Trophoblast cell (in vitro differentiated cells and primary cell): ENCODE results near the gene BACH2.

ENCODE experiments used
- DNase-seq, 2 donors: peaks; one replicate each; pipeline ENCODE4 v3.0.0-alpha.2; 2016
- H2AFZ ChIP-seq: 2 replicates; pipeline ENCODE4 v1.6.1; 2013; ENCODE audit warnings: low read length, moderate library complexity, mild to moderate bottlenecking; ENCODE audit not compliant: insufficient read depth, poor library complexity
- H2AK5ac ChIP-seq: 2 replicates; pipeline ENCODE4 v1.6.1; 2013; ENCODE audit warnings: mild to moderate bottlenecking, low read length
- H2BK120ac ChIP-seq: 2 replicates; pipeline ENCODE4 v1.6.1; 2013; ENCODE audit warnings: low read length, mild to moderate bottlenecking, moderate library complexity; ENCODE audit not compliant: insufficient read depth, poor library complexity
- H2BK12ac ChIP-seq: 2 replicates; pipeline ENCODE4 v1.6.1; 2013; ENCODE audit warnings: mild to moderate bottlenecking, low read length, moderate library complexity
- H2BK5ac ChIP-seq: 2 replicates; pipeline ENCODE4 v1.6.1; 2013; ENCODE audit warnings: low read length, low read depth, moderate library complexity, mild to moderate bottlenecking; ENCODE audit not compliant: poor library complexity
- H3K14ac ChIP-seq: 2 replicates; pipeline ENCODE4 v1.6.1; 2013; ENCODE audit warnings: mild to moderate bottlenecking, low read length
- H3K18ac ChIP-seq: 2 replicates; pipeline ENCODE4 v1.6.1; 2013; ENCODE audit warnings: mild to moderate bottlenecking, low read length
- H3K23ac ChIP-seq: 2 replicates; pipeline ENCODE4 v1.6.1; 2013; ENCODE audit warnings: low read length
- H3K27ac ChIP-seq: 2 replicates; pipeline ENCODE4 v1.5.1; 2013; ENCODE audit warnings: low read depth, mild to moderate bottlenecking, inconsistent platforms, low read length, moderate library complexity
- H3K27me3 ChIP-seq: 2 replicates; pipeline ENCODE4 v1.6.1; 2013; ENCODE audit warnings: inconsistent platforms, mild to moderate bottlenecking, low read length, moderate library complexity; ENCODE audit not compliant: insufficient read depth
- H3K36me3 ChIP-seq, 2 experiments: 1 replicate in 1 of 2; 2 replicates in 1 of 2; pipeline ENCODE4 v1.6.1; 2013; ENCODE audit warnings: low read length in 2 of 2, mild to moderate bottlenecking in 2 of 2, moderate library complexity in 1 of 2; ENCODE audit not compliant: insufficient read depth in 2 of 2, control insufficient read depth in 1 of 2
- H3K4ac ChIP-seq: 2 replicates; pipeline ENCODE4 v1.6.1; 2013; ENCODE audit warnings: low read depth, mild to moderate bottlenecking, low read length, moderate library complexity
- H3K4me1 ChIP-seq, 2 experiments: 1 replicate in 1 of 2; 2 replicates in 1 of 2; pipeline ENCODE4 v1.6.1; 2013; ENCODE audit warnings: low read length in 2 of 2, mild to moderate bottlenecking in 2 of 2, moderate library complexity in 1 of 2; ENCODE audit not compliant: insufficient read depth in 2 of 2, control insufficient read depth in 1 of 2
- H3K4me2 ChIP-seq: 2 replicates; pipeline ENCODE4 v1.6.1; 2013; ENCODE audit warnings: inconsistent platforms, mild to moderate bottlenecking, low read length, moderate library complexity
- H3K4me3 ChIP-seq: 2 replicates; pipeline ENCODE4 v1.5.1; 2013; ENCODE audit warnings: mild to moderate bottlenecking, low read depth, low read length, inconsistent platforms
- H3K79me1 ChIP-seq: one replicate; pipeline ENCODE4 v1.6.1; 2013; ENCODE audit warnings: low read length
- H3K79me2 ChIP-seq: 2 replicates; pipeline ENCODE4 v1.6.1; 2013; ENCODE audit warnings: low read length, mild to moderate bottlenecking; ENCODE audit not compliant: control insufficient read depth, insufficient read depth, poor library complexity
- H3K9ac ChIP-seq: 2 replicates; pipeline ENCODE4 v1.6.1; 2013; ENCODE audit warnings: mild to moderate bottlenecking, low read length
- H3K9me3 ChIP-seq: 2 replicates; pipeline ENCODE4 v1.6.1; 2013; ENCODE audit warnings: low read depth, mild to moderate bottlenecking, control low read depth, inconsistent platforms, low read length; ENCODE audit not compliant: insufficient read depth
- H4K12ac ChIP-seq: 2 replicates; pipeline ENCODE4 v1.6.1; 2013; ENCODE audit warnings: low read depth, mild to moderate bottlenecking, low read length, moderate library complexity
- H4K8ac ChIP-seq: 2 replicates; pipeline ENCODE4 v1.6.1; 2013; ENCODE audit warnings: low read depth, mild to moderate bottlenecking, low read length, moderate library complexity
- H4K91ac ChIP-seq: one replicate; pipeline ENCODE4 v1.6.1; 2013; ENCODE audit warnings: low read depth, mild to moderate bottlenecking, low read length, moderate library complexity
- WGBS: extraction: QIAGEN DNeasy Blood & Tissue Kit; methylation state at CpG from one replicate; pipeline ENCODE4 v1.1.7; 2013; ENCODE audit warnings: missing lambda C conversion rate; ENCODE audit not compliant: insufficient read length, insufficient coverage; ENCODE audit errors: extremely low coverage; 5-methylcytosine and 5-hydroxymethylcytosine counted together

The BACH2 gene

DNA sequence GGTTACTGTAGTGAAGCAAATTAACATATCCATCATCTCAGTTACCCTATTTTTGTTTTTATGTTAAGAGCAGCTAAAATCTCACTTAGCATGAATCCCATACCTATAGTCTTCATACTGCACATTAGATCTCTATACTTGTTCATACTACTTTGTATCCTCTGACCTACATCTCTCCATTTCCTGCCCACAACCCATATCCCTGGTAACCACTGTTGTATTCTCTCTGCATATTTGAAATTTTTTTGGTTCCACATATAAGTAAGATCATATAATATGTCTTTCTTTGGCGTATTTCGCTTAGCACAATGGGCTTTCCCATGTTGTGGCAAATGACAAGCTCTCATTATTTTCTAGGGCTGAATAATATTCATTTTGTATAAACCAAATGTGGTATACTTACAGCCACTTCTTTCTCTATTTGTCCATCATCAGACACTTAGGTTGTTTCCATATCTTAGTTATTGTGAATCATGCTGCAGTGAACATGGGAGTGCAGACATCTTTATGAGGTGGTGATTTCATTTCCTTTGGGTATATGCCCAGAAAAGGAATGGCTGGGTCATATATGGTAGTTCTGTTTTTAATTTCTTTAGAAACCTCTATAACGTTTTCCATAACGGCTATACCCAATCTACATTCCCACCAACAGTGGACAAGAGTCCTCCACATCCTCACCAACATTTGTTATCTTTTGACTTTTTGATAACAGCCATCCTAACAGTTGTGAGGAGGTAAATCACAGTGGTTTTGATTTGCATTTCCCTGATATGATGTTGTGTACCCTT, 39.8 kb downstream of the BACH2 start:
- Histone ChIP-seq H2BK5ac (no peak overlapping the region), H3K14ac (no peak overlapping the region), H3K4me3 (no peak overlapping the region), H3K18ac (no peak overlapping the region), H2AK5ac (no peak overlapping the region), H4K8ac (no peak overlapping the region), H3K27me3 (no peaks in the 10 kb centered on the region), H4K12ac (no peak overlapping the region), H2BK120ac (no peak overlapping the region), H3K23ac (no peak overlapping the region), H3K9ac (no peak overlapping the region), H3K36me3 (no peaks in the 10 kb centered on the region), H2BK12ac (no peak overlapping the region), H3K79me2 (no peaks in the 10 kb centered on the region), H3K79me1 (no peaks in the 10 kb centered on the region), H3K27ac (no peak overlapping the region), H4K91ac (no peak overlapping the region), H3K4me1 (no peaks in the 10 kb centered on the region), H3K9me3 (no peaks in the 10 kb centered on the region), H3K4me2 (no peak overlapping the region), H3K4ac (no peak overlapping the region), H2AFZ (no peak overlapping the region)
- no peak for DNase-seq
- WGBS: no CpG with 5 or more reads among the region's 4 CpGs

DNA sequence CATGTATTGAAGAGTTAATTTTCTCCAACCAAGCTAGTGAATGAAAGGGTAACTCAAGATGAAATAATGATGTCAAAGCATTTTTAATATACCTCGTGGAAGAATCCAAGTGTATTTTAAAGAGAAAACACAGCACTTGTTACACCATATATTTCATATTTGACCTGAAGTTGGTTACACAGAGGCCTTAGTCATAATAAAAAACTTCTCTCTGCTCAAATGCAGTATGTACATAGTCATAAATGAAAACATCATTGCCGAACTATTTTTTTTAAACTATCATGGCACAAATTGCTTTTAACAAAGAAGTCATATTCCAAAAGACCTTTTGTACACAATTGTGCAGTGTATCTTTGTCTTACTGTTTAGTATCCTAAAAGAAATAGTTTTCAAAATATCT, 43.0 kb downstream of the BACH2 start:
- Histone ChIP-seq H3K79me1 (no peaks in the 10 kb centered on the region), H2AK5ac (no peak overlapping the region), H4K12ac (no peak overlapping the region), H3K9ac (no peak overlapping the region), H3K27ac (no peak overlapping the region), H3K9me3 (no peaks in the 10 kb centered on the region), H3K18ac (no peak overlapping the region), H2BK5ac (no peak overlapping the region), H3K79me2 (no peaks in the 10 kb centered on the region), H3K36me3 (peaks cover 0 to under 1% of the 10 kb centered on the region in 2 experiments), H3K4ac (no peak overlapping the region), H3K27me3 (no peaks in the 10 kb centered on the region), H2AFZ (no peak overlapping the region), H3K14ac (no peak overlapping the region), H4K8ac (no peak overlapping the region), H3K4me1 (no peaks in the 10 kb centered on the region), H2BK120ac (no peak overlapping the region), H2BK12ac (no peak overlapping the region), H3K23ac (no peak overlapping the region), H3K4me3 (no peak overlapping the region), H3K4me2 (no peak overlapping the region), H4K91ac (no peak overlapping the region)
- WGBS: no CpG with 5 or more reads among the region's 2 CpGs
- no peak for DNase-seq

GRCh38 chr6:90251295-90251992, 45.2 kb downstream of the BACH2 start:
- Histone ChIP-seq H4K12ac (no peak overlapping the region), H4K8ac (no peak overlapping the region), H3K23ac (no peak overlapping the region), H3K36me3 (peaks cover 0 to 2% of the 10 kb centered on the region in 2 experiments), H2BK120ac (no peak overlapping the region), H2AK5ac (no peak overlapping the region), H3K4ac (no peak overlapping the region), H4K91ac (no peak overlapping the region), H3K27me3 (no peaks in the 10 kb centered on the region), H3K18ac (no peak overlapping the region), H3K14ac (no peak overlapping the region), H3K9me3 (no peaks in the 10 kb centered on the region), H2BK12ac (no peak overlapping the region), H2BK5ac (no peak overlapping the region), H3K27ac (no peak overlapping the region), H3K79me1 (no peaks in the 10 kb centered on the region), H3K4me1 (no peaks in the 10 kb centered on the region), H3K4me3 (no peak overlapping the region), H3K4me2 (no peak overlapping the region), H3K79me2 (no peaks in the 10 kb centered on the region), H2AFZ (no peak overlapping the region), H3K9ac (no peak overlapping the region)
- DNase-seq: no peak
- no CpG with 5 or more reads among the region's 4 CpGs for WGBS

DNA sequence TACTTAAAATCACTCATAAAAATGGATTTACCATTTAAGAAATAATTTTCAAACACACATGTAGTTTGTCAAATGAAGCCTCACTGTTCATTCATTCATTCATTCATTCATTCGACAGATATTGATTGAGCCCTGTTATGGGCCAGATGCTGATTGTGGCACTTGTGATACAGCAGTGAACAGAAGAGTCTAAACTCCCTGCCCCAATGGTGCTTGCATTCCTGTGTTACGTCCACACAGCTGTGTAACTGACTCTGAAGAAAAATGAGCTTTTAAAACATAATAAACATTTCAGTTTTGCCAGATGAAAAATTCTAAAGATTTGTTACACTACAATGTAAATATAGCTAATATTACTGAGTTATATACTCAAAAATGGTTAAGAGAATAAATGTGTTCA, 46.2 kb downstream of the BACH2 start:
- H3K18ac ChIP-seq: no peak overlapping the region
- H3K79me1 ChIP-seq: peaks cover 2% of the 10 kb centered on the region
- no peak overlapping the region for H3K9ac ChIP-seq
- no peak overlapping the region for H4K8ac ChIP-seq
- H3K79me2 ChIP-seq: no peaks in the 10 kb centered on the region
- no peak overlapping the region for H2AK5ac ChIP-seq
- no peak overlapping the region for H3K23ac ChIP-seq
- H4K12ac ChIP-seq: no peak overlapping the region
- H4K91ac ChIP-seq: no peak overlapping the region
- no peaks in the 10 kb centered on the region for H3K4me1 ChIP-seq
- no peaks in the 10 kb centered on the region for H3K27me3 ChIP-seq
- no peak overlapping the region for H2BK5ac ChIP-seq
- peaks cover 0 to 2% of the 10 kb centered on the region in 2 experiments for H3K36me3 ChIP-seq
- no peak overlapping the region for H3K14ac ChIP-seq
- no peaks in the 10 kb centered on the region for H3K9me3 ChIP-seq
- no peak overlapping the region for H2AFZ ChIP-seq
- no peak for DNase-seq
- H2BK120ac ChIP-seq: no peak overlapping the region
- H2BK12ac ChIP-seq: no peak overlapping the region
- H3K4ac ChIP-seq: no peak overlapping the region
- H3K27ac ChIP-seq: no peak overlapping the region
- no peak overlapping the region for H3K4me2 ChIP-seq
- no peak overlapping the region for H3K4me3 ChIP-seq
- no CpG with 5 or more reads among the region's 2 CpGs for whole genome bisulfite sequencing
